ENCODE measurements around the gene MORC4. TPM values are rescaled to one million over a fixed set of nuclear protein-coding genes. Genes with fewer than 3 reads are reported as not detected.

The MORC4 gene
- 2.4 TPM for polyA plus RNA-seq (2013, experiment 1 of 2)
- 2.2 TPM for polyA plus RNA-seq (2013, experiment 2 of 2)

GRCh38 chrX:107000013-107000515, at the start of gene MORC4:
TSS of gene MORC4 (minus strand) at chrX:107000212. CDS start at chrX:106999969, 243 bp downstream.
- Histone ChIP-seq H3K4ac (ENCODE audit: low read depth, low read length) (no peak within 1 kb of the TSS), H2BK120ac (ENCODE audit: low read depth, low read length) (no peak within 1 kb of the TSS), H3K23ac (ENCODE audit: low read length) (no peak within 1 kb of the TSS), H3K9ac (ENCODE audit: low read length) (peak within 1 kb of the TSS; percentile 44), H3K79me2 (ENCODE audit: control insufficient read depth, insufficient read depth, low read length) (no peaks in the 10 kb centered on the region), H3K36me3 (ENCODE audit: control insufficient read depth, insufficient read depth, low read length) (no peaks in the 10 kb centered on the region), H3K56ac (ENCODE audit: low read length) (peak within 1 kb of the TSS; percentile 74), H3K18ac (ENCODE audit: low read length) (peak within 1 kb of the TSS; percentile 45), H4K8ac (ENCODE audit: low read depth, low read length) (no peak within 1 kb of the TSS), H3K4me1 (ENCODE audit: control insufficient read depth, low read depth, low read length) (no peaks in the 10 kb centered on the region), H3K79me1 (ENCODE audit: low read length) (no peaks in the 10 kb centered on the region), H2BK5ac (ENCODE audit: low read length) (no peak within 1 kb of the TSS), H4K5ac (ENCODE audit: low read length) (no peak within 1 kb of the TSS), H3K27me3 (ENCODE audit: insufficient read depth, low read length, poor library complexity) (no peaks in the 10 kb centered on the region), H3K4me3 (ENCODE audit: low read length) (peak within 1 kb of the TSS; percentile 33), H2AK5ac (ENCODE audit: low read length) (no peak within 1 kb of the TSS), H3K27ac (ENCODE audit: low read depth, low read length) (no peak within 1 kb of the TSS), H2BK15ac (replicated peaks; ENCODE audit: low read depth) (no peak within 1 kb of the TSS), H3K4me2 (ENCODE audit: low read length) (peak within 1 kb of the TSS; percentile 62)
- DNase-seq, result peak; percentile 92
- WGBS (ENCODE audit: extremely low coverage, insufficient coverage, low lambda C conversion rate), result no CpG with 5 or more reads among the region's 42 CpGs

GRCh38 chrX:107047622-107048021, 47.6 kb upstream of the MORC4 start:
- Histone ChIP-seq H3K4me1 (ENCODE audit: control insufficient read depth, low read depth, low read length) (no peaks in the 10 kb centered on the region), H4K5ac (ENCODE audit: low read length) (no peak overlapping the region), H3K27me3 (ENCODE audit: insufficient read depth, low read length, poor library complexity) (no peaks in the 10 kb centered on the region), H2BK15ac (replicated peaks; ENCODE audit: low read depth) (no peak overlapping the region), H3K36me3 (ENCODE audit: control insufficient read depth, insufficient read depth, low read length) (no peaks in the 10 kb centered on the region), H3K79me2 (ENCODE audit: control insufficient read depth, insufficient read depth, low read length) (no peaks in the 10 kb centered on the region), H3K56ac (ENCODE audit: low read length) (no peak overlapping the region), H3K9ac (ENCODE audit: low read length) (no peak overlapping the region), H3K18ac (ENCODE audit: low read length) (no peak overlapping the region), H2AK5ac (ENCODE audit: low read length) (no peak overlapping the region), H2BK5ac (ENCODE audit: low read length) (no peak overlapping the region), H3K79me1 (ENCODE audit: low read length) (no peaks in the 10 kb centered on the region), H3K4me3 (ENCODE audit: low read length) (no peak overlapping the region), H3K4me2 (ENCODE audit: low read length) (no peak overlapping the region), H3K23ac (ENCODE audit: low read length) (no peak overlapping the region), H3K27ac (ENCODE audit: low read depth, low read length) (no peak overlapping the region), H4K8ac (ENCODE audit: low read depth, low read length) (no peak overlapping the region), H3K4ac (ENCODE audit: low read depth, low read length) (no peak overlapping the region), H2BK120ac (ENCODE audit: low read depth, low read length) (no peak overlapping the region)
- no peak for DNase-seq
- no CpG with 5 or more reads among the region's 1 CpG for WGBS (ENCODE audit: extremely low coverage, insufficient coverage, low lambda C conversion rate)

- Histone ChIP-seq H3K9ac (ENCODE audit: low read length) (no peak overlapping the region), H3K56ac (ENCODE audit: low read length) (no peak overlapping the region), H3K18ac (ENCODE audit: low read length) (no peak overlapping the region), H3K4me2 (ENCODE audit: low read length) (no peak overlapping the region), H3K27ac (ENCODE audit: low read depth, low read length) (no peak overlapping the region), H2BK15ac (replicated peaks; ENCODE audit: low read depth) (no peak overlapping the region), H3K4ac (ENCODE audit: low read depth, low read length) (no peak overlapping the region), H4K8ac (ENCODE audit: low read depth, low read length) (no peak overlapping the region), H3K4me3 (ENCODE audit: low read length) (no peak overlapping the region), H3K23ac (ENCODE audit: low read length) (no peak overlapping the region), H4K5ac (ENCODE audit: low read length) (no peak overlapping the region), H3K36me3 (ENCODE audit: control insufficient read depth, insufficient read depth, low read length) (no peaks in the 10 kb centered on the region), H2BK5ac (ENCODE audit: low read length) (no peak overlapping the region), H2AK5ac (ENCODE audit: low read length) (no peak overlapping the region), H3K27me3 (ENCODE audit: insufficient read depth, low read length, poor library complexity) (no peaks in the 10 kb centered on the region), H3K4me1 (ENCODE audit: control insufficient read depth, low read depth, low read length) (no peaks in the 10 kb centered on the region), H3K79me1 (ENCODE audit: low read length) (no peaks in the 10 kb centered on the region), H3K79me2 (ENCODE audit: control insufficient read depth, insufficient read depth, low read length) (no peaks in the 10 kb centered on the region), H2BK120ac (ENCODE audit: low read depth, low read length) (no peak overlapping the region)
- no peak for DNase-seq
- WGBS (ENCODE audit: extremely low coverage, insufficient coverage, low lambda C conversion rate), result no CpG with 5 or more reads among the region's 1 CpG
Measured at GRCh38 chrX:107029752-107030151, 29.7 kb upstream of the MORC4 start.

GRCh38 chrX:107025545-107025944, 25.5 kb upstream of the MORC4 start:
- Histone ChIP-seq H3K36me3 (ENCODE audit: control insufficient read depth, insufficient read depth, low read length) (no peaks in the 10 kb centered on the region), H3K4ac (ENCODE audit: low read depth, low read length) (no peak overlapping the region), H3K18ac (ENCODE audit: low read length) (no peak overlapping the region), H3K4me2 (ENCODE audit: low read length) (no peak overlapping the region), H2BK15ac (replicated peaks; ENCODE audit: low read depth) (no peak overlapping the region), H4K8ac (ENCODE audit: low read depth, low read length) (no peak overlapping the region), H3K27ac (ENCODE audit: low read depth, low read length) (no peak overlapping the region), H3K79me1 (ENCODE audit: low read length) (no peaks in the 10 kb centered on the region), H3K56ac (ENCODE audit: low read length) (no peak overlapping the region), H3K23ac (ENCODE audit: low read length) (no peak overlapping the region), H3K27me3 (ENCODE audit: insufficient read depth, low read length, poor library complexity) (no peaks in the 10 kb centered on the region), H2BK120ac (ENCODE audit: low read depth, low read length) (no peak overlapping the region), H3K79me2 (ENCODE audit: control insufficient read depth, insufficient read depth, low read length) (no peaks in the 10 kb centered on the region), H2AK5ac (ENCODE audit: low read length) (no peak overlapping the region), H3K4me3 (ENCODE audit: low read length) (no peak overlapping the region), H3K4me1 (ENCODE audit: control insufficient read depth, low read depth, low read length) (no peaks in the 10 kb centered on the region), H4K5ac (ENCODE audit: low read length) (no peak overlapping the region), H3K9ac (ENCODE audit: low read length) (no peak overlapping the region), H2BK5ac (ENCODE audit: low read length) (no peak overlapping the region)
- DNase-seq, result peak; percentile 36
- no CpG with 5 or more reads among the region's 2 CpGs for WGBS (ENCODE audit: extremely low coverage, insufficient coverage, low lambda C conversion rate)

GRCh38 chrX:107014936-107015335, 14.9 kb upstream of the MORC4 start:
- Histone ChIP-seq H3K27me3 (ENCODE audit: insufficient read depth, low read length, poor library complexity) (no peaks in the 10 kb centered on the region), H3K4ac (ENCODE audit: low read depth, low read length) (no peak overlapping the region), H3K23ac (ENCODE audit: low read length) (no peak overlapping the region), H3K4me2 (ENCODE audit: low read length) (no peak overlapping the region), H2BK15ac (replicated peaks; ENCODE audit: low read depth) (no peak overlapping the region), H3K36me3 (ENCODE audit: control insufficient read depth, insufficient read depth, low read length) (no peaks in the 10 kb centered on the region), H3K4me1 (ENCODE audit: control insufficient read depth, low read depth, low read length) (no peaks in the 10 kb centered on the region), H3K79me2 (ENCODE audit: control insufficient read depth, insufficient read depth, low read length) (no peaks in the 10 kb centered on the region), H3K56ac (ENCODE audit: low read length) (no peak overlapping the region), H3K27ac (ENCODE audit: low read depth, low read length) (no peak overlapping the region), H4K8ac (ENCODE audit: low read depth, low read length) (no peak overlapping the region), H3K79me1 (ENCODE audit: low read length) (no peaks in the 10 kb centered on the region), H2BK120ac (ENCODE audit: low read depth, low read length) (no peak overlapping the region), H3K9ac (ENCODE audit: low read length) (no peak overlapping the region), H2AK5ac (ENCODE audit: low read length) (no peak overlapping the region), H3K18ac (ENCODE audit: low read length) (no peak overlapping the region), H3K4me3 (ENCODE audit: low read length) (no peak overlapping the region), H2BK5ac (ENCODE audit: low read length) (no peak overlapping the region), H4K5ac (ENCODE audit: low read length) (no peak overlapping the region)
- no peak for DNase-seq
- WGBS (ENCODE audit: extremely low coverage, insufficient coverage, low lambda C conversion rate), result no CpG with 5 or more reads among the region's 1 CpG

DNA sequence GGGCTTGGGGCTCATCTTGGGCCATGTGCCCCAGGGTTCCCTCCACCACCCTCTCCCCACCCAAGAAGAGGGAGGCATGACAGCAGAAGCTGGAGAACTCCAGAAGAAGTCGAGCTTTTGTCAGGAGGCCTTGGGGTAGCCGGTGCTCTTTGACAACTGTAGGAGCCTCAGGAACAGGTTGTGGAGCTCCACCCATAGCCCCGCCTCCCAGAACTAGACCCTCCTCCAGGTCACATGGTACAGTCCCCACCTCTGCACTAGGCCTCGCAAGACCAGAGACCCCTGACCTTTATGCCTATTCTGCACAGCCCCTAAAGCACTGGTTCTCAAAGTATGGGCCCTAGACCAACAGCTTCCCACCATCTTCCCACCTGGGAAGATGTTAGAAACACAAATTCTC, 8.0 kb upstream of the MORC4 start:
- H2BK15ac ChIP-seq (replicated peaks; ENCODE audit: low read depth), result no peak overlapping the region
- H2AK5ac ChIP-seq (ENCODE audit: low read length), result no peak overlapping the region
- H4K5ac ChIP-seq (ENCODE audit: low read length), result no peak overlapping the region
- H3K79me2 ChIP-seq (ENCODE audit: control insufficient read depth, insufficient read depth, low read length), result no peaks in the 10 kb centered on the region
- no peak overlapping the region for H3K18ac ChIP-seq (ENCODE audit: low read length)
- DNase-seq, result no peak
- no peak overlapping the region for H3K4me2 ChIP-seq (ENCODE audit: low read length)
- H3K4me1 ChIP-seq (ENCODE audit: control insufficient read depth, low read depth, low read length), result no peaks in the 10 kb centered on the region
- H2BK5ac ChIP-seq (ENCODE audit: low read length), result no peak overlapping the region
- no peak overlapping the region for H3K4me3 ChIP-seq (ENCODE audit: low read length)
- H3K27me3 ChIP-seq (ENCODE audit: insufficient read depth, low read length, poor library complexity), result no peaks in the 10 kb centered on the region
- H3K9ac ChIP-seq (ENCODE audit: low read length), result no peak overlapping the region
- H2BK120ac ChIP-seq (ENCODE audit: low read depth, low read length), result no peak overlapping the region
- no CpG with 5 or more reads among the region's 4 CpGs for WGBS (ENCODE audit: extremely low coverage, insufficient coverage, low lambda C conversion rate)
- no peaks in the 10 kb centered on the region for H3K79me1 ChIP-seq (ENCODE audit: low read length)
- no peak overlapping the region for H3K27ac ChIP-seq (ENCODE audit: low read depth, low read length)
- H4K8ac ChIP-seq (ENCODE audit: low read depth, low read length), result no peak overlapping the region
- no peak overlapping the region for H3K23ac ChIP-seq (ENCODE audit: low read length)
- H3K36me3 ChIP-seq (ENCODE audit: control insufficient read depth, insufficient read depth, low read length), result no peaks in the 10 kb centered on the region
- H3K56ac ChIP-seq (ENCODE audit: low read length), result no peak overlapping the region
- no peak overlapping the region for H3K4ac ChIP-seq (ENCODE audit: low read depth, low read length)

Data from mesendoderm (in vitro differentiated cells).